K562 (cell line): ENCODE measurements around the gene IRF2BP2. TPM values are rescaled to one million over a fixed set of nuclear protein-coding genes. Genes with fewer than 3 reads are reported as not detected.

Experiments
- ATF7 ChIP-seq: fragments of 450-650 bp; IDR thresholded peaks from 2 replicates; pipeline ENCODE4 v1.7.1; 2014; ENCODE audit warnings: mild to moderate bottlenecking, moderate library complexity
- BCL6 ChIP-seq: fragments of 250-450 bp; sonication (Bioruptor Pico); IDR thresholded peaks from 2 replicates; pipeline ENCODE4 v1.4.0; 2020
- CEBPG ChIP-seq, 3 experiments: fragments of 200-800 bp in 1 of 3; sonication (Bioruptor generic) in 1 of 3; sonication (generic) in 1 of 3; formaldehyde crosslinking in 1 of 3; IDR thresholded peaks in 2 of 3; conservative IDR thresholded peaks in 1 of 3; 2 replicates each; pipeline versions ENCODE4 v1.6.1 to v1.8.0; 2016 to 2022; ENCODE audit warnings: missing compliant biosample characterization in 2 of 3, missing genetic modification characterization in 2 of 3, mild to moderate bottlenecking in 1 of 3, missing genetic modification reagents in 1 of 3
- COPS2 ChIP-seq: fragments of 450-650 bp; conservative IDR thresholded peaks from 2 replicates; pipeline ENCODE4 v1.6.1; 2016; ENCODE audit warnings: mild to moderate bottlenecking, moderate library complexity
- ERF ChIP-seq: fragments of 450-650 bp; formaldehyde crosslinking; IDR thresholded peaks from 2 replicates; pipeline ENCODE4 v1.4.0; 2020; ENCODE audit warnings: mild to moderate bottlenecking, mixed read lengths
- FOXK2 ChIP-seq, 2 experiments: fragments of 450-650 bp; IDR thresholded peaks in 1 of 2; conservative IDR thresholded peaks in 1 of 2; 2 replicates each; pipeline ENCODE4 v1.6.1; 2016; ENCODE audit warnings: low read depth in 2 of 2, mild to moderate bottlenecking in 1 of 2
- GATA2 ChIP-seq: sonication (generic); formaldehyde crosslinking; IDR thresholded peaks from 2 replicates; pipeline ENCODE4 v1.4.0; 2020; ENCODE audit warnings: mild to moderate bottlenecking, missing genetic modification reagents
- HMG20A ChIP-seq: fragments of 450-650 bp; formaldehyde crosslinking; conservative IDR thresholded peaks from 2 replicates; pipeline ENCODE4 v1.4.0; 2020; ENCODE audit warnings: mild to moderate bottlenecking, mixed read lengths
- KLF6 ChIP-seq: fragments of 250-450 bp; sonication (Bioruptor Pico); IDR thresholded peaks from 2 replicates; pipeline ENCODE4 v1.4.0; 2020; ENCODE audit warnings: mild to moderate bottlenecking, moderate library complexity, borderline replicate concordance
- MED1 ChIP-seq: sonication (generic); formaldehyde crosslinking; IDR thresholded peaks from 2 replicates; pipeline ENCODE4 v1.8.1; 2023; ENCODE audit warnings: missing genetic modification reagents, borderline replicate concordance
- POLR2B ChIP-seq: fragments of 450-650 bp; IDR thresholded peaks from 2 replicates; pipeline ENCODE4 v1.6.1; 2018; ENCODE audit warnings: low read depth; ENCODE audit not compliant: partially characterized antibody
- PRMT5 ChIP-seq: sonication (generic); formaldehyde crosslinking; IDR thresholded peaks from 2 replicates; pipeline ENCODE4 v1.5.0; 2020; ENCODE audit warnings: missing genetic modification reagents
- PURB ChIP-seq: sonication (generic); formaldehyde crosslinking; IDR thresholded peaks from 2 replicates; pipeline ENCODE4 v1.9.0; 2021; ENCODE audit warnings: low read depth, mild to moderate bottlenecking, missing genetic modification reagents
- RBBP5 ChIP-seq: fragments of 200-600 bp; sonication (generic); IDR thresholded peaks from 2 replicates; pipeline ENCODE4 v1.6.1; 2012; ENCODE audit warnings: borderline replicate concordance, mild to moderate bottlenecking, low read length, control low read depth, inconsistent platforms; ENCODE audit not compliant: insufficient read depth, poor library complexity, severe bottlenecking
- RFX5 ChIP-seq: IDR thresholded peaks from 2 replicates; pipeline ENCODE4 v1.6.1; 2011; ENCODE audit warnings: low read depth, mild to moderate bottlenecking, improper control_type of control experiment, low read length
- STAT5A ChIP-seq: IDR thresholded peaks from 2 replicates; pipeline ENCODE4 v1.6.1; 2012; ENCODE audit warnings: low read length, inconsistent platforms, borderline replicate concordance
- polyA plus RNA-seq, 8 experiments: library from polyadenylated mRNA; depleted of rRNA in 4 of 8; stranded (reverse) in 5 of 8; unstranded in 3 of 8; fragments of >200 nt; fragmentation: Nextera tagmentation in 2 of 8; fragmentation: Illumina TruSeq in 1 of 8; extraction: Ambion mirVana in 2 of 8; extraction: Trizol in 1 of 8; gene quantifications; 2 replicates each; pipeline versions ENCODE4 v1.2.1 to v1.2.3, GENCODE V29; 2011 to 2014; ENCODE audit warnings: inconsistent platforms in 1 of 8, missing spikeins in 1 of 8
- total RNA-seq, 7 experiments: library from RNA; depleted of rRNA in 6 of 7; stranded (reverse); fragments of >200 nt in 6 of 7; fragmentation: Illumina TruSeq in 2 of 7; extraction: Trizol in 2 of 7; gene quantifications; 2 replicates each; pipeline versions ENCODE4 v1.2.1 to v1.2.3, GENCODE V29; 2011 to 2021; ENCODE audit warnings: low replicate concordance in 1 of 7
- TF ChIP-seq, protein P1 (sequence below): fragments of 250-450 bp; sonication (Bioruptor Pico); IDR thresholded peaks from 2 replicates; pipeline ENCODE4 v1.5.0; 2021
- TF ChIP-seq, protein P2 (sequence below): fragments of 450-650 bp; IDR thresholded peaks from 2 replicates; pipeline ENCODE4 v1.6.1; 2016; ENCODE audit warnings: mild to moderate bottlenecking, moderate library complexity

Gene IRF2BP2
- total and polyA plus RNA-seq, 9 of the 15 experiments (the other 6 are each of a cell fraction or from before 2014, with no cell fraction given), result 7.7 to 68.6 (median 22.1) TPM

DNA sequence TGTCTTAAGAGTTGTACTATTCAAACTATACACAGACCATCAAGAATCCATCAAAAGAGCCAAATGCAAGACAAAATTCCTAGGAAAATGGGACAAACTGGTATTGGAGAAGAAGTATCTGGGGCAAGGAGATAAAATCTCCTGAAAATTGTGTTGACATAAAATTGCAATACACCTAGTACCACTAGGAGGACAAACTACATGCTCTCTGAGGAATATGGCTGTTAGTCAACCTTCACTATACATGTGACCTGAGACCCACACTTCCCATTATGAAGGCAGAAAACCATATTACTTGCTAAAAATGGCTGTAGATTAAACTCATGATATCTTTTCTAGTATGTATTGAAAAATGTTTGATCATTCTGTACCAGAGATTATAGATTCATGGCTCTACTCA, 30.0 kb downstream of the IRF2BP2 start (continued):
- TF ChIP-seq CEBPG (CRISPR knock-in tag; IDR thresholded peaks at IDR 0.05), result no peak
- peak in 1 of 2 experiments; percentile 46; a peak in 1 of 4 replicates for TF ChIP-seq CEBPG (tag; conservative IDR thresholded peaks at IDR 0.05 in 1 of 2, IDR thresholded peaks at IDR 0.05 in 1 of 2)
- no peak for TF ChIP-seq BCL6 (CRISPR knock-in tag)
- TF ChIP-seq, protein P1, sequence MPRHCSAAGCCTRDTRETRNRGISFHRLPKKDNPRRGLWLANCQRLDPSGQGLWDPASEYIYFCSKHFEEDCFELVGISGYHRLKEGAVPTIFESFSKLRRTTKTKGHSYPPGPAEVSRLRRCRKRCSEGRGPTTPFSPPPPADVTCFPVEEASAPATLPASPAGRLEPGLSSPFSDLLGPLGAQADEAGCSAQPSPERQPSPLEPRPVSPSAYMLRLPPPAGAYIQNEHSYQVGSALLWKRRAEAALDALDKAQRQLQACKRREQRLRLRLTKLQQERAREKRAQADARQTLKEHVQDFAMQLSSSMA, result no peak
- TF ChIP-seq FOXK2 (conservative IDR thresholded peaks at IDR 0.05 in 1 of 2, IDR thresholded peaks at IDR 0.05 in 1 of 2; ENCODE audit: low read depth in 2 of 2), result peak in 1 of 2 experiments; percentile 58; a peak in 2 of 4 replicates
- TF ChIP-seq GATA2 (CRISPR knock-in tag), result peak; percentile 77
- TF ChIP-seq KLF6 (CRISPR knock-in tag), result no peak
- TF ChIP-seq PRMT5 (CRISPR knock-in tag), result no peak
- no peak for TF ChIP-seq COPS2
- no peak for TF ChIP-seq HMG20A
- TF ChIP-seq ATF7, result no peak
- no peak for TF ChIP-seq RBBP5
- no peak for TF ChIP-seq STAT5A
- no peak for TF ChIP-seq PURB (CRISPR knock-in tag)
- TF ChIP-seq ERF, result no peak
- TF ChIP-seq MED1 (CRISPR knock-in tag), result no peak
- no peak for TF ChIP-seq POLR2B
- TF ChIP-seq, protein P2, sequence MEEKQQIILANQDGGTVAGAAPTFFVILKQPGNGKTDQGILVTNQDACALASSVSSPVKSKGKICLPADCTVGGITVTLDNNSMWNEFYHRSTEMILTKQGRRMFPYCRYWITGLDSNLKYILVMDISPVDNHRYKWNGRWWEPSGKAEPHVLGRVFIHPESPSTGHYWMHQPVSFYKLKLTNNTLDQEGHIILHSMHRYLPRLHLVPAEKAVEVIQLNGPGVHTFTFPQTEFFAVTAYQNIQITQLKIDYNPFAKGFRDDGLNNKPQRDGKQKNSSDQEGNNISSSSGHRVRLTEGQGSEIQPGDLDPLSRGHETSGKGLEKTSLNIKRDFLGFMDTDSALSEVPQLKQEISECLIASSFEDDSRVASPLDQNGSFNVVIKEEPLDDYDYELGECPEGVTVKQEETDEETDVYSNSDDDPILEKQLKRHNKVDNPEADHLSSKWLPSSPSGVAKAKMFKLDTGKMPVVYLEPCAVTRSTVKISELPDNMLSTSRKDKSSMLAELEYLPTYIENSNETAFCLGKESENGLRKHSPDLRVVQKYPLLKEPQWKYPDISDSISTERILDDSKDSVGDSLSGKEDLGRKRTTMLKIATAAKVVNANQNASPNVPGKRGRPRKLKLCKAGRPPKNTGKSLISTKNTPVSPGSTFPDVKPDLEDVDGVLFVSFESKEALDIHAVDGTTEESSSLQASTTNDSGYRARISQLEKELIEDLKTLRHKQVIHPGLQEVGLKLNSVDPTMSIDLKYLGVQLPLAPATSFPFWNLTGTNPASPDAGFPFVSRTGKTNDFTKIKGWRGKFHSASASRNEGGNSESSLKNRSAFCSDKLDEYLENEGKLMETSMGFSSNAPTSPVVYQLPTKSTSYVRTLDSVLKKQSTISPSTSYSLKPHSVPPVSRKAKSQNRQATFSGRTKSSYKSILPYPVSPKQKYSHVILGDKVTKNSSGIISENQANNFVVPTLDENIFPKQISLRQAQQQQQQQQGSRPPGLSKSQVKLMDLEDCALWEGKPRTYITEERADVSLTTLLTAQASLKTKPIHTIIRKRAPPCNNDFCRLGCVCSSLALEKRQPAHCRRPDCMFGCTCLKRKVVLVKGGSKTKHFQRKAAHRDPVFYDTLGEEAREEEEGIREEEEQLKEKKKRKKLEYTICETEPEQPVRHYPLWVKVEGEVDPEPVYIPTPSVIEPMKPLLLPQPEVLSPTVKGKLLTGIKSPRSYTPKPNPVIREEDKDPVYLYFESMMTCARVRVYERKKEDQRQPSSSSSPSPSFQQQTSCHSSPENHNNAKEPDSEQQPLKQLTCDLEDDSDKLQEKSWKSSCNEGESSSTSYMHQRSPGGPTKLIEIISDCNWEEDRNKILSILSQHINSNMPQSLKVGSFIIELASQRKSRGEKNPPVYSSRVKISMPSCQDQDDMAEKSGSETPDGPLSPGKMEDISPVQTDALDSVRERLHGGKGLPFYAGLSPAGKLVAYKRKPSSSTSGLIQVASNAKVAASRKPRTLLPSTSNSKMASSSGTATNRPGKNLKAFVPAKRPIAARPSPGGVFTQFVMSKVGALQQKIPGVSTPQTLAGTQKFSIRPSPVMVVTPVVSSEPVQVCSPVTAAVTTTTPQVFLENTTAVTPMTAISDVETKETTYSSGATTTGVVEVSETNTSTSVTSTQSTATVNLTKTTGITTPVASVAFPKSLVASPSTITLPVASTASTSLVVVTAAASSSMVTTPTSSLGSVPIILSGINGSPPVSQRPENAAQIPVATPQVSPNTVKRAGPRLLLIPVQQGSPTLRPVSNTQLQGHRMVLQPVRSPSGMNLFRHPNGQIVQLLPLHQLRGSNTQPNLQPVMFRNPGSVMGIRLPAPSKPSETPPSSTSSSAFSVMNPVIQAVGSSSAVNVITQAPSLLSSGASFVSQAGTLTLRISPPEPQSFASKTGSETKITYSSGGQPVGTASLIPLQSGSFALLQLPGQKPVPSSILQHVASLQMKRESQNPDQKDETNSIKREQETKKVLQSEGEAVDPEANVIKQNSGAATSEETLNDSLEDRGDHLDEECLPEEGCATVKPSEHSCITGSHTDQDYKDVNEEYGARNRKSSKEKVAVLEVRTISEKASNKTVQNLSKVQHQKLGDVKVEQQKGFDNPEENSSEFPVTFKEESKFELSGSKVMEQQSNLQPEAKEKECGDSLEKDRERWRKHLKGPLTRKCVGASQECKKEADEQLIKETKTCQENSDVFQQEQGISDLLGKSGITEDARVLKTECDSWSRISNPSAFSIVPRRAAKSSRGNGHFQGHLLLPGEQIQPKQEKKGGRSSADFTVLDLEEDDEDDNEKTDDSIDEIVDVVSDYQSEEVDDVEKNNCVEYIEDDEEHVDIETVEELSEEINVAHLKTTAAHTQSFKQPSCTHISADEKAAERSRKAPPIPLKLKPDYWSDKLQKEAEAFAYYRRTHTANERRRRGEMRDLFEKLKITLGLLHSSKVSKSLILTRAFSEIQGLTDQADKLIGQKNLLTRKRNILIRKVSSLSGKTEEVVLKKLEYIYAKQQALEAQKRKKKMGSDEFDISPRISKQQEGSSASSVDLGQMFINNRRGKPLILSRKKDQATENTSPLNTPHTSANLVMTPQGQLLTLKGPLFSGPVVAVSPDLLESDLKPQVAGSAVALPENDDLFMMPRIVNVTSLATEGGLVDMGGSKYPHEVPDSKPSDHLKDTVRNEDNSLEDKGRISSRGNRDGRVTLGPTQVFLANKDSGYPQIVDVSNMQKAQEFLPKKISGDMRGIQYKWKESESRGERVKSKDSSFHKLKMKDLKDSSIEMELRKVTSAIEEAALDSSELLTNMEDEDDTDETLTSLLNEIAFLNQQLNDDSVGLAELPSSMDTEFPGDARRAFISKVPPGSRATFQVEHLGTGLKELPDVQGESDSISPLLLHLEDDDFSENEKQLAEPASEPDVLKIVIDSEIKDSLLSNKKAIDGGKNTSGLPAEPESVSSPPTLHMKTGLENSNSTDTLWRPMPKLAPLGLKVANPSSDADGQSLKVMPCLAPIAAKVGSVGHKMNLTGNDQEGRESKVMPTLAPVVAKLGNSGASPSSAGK, result peak; percentile 62
- no peak for TF ChIP-seq RFX5
